CD14-positive monocyte (primary cell): ENCODE measurements around the gene STPG2. TPM values are rescaled to one million over a fixed set of nuclear protein-coding genes. Genes with fewer than 3 reads are reported as not detected.

ENCODE experiments used
- DNase-seq, 3 donors: peaks; one replicate each; pipeline ENCODE4 v3.0.0-alpha.2; 2011 to 2022
- H2AFZ ChIP-seq: 2 replicates; pipeline ENCODE4 v1.6.0; 2012; ENCODE audit warnings: mild to moderate bottlenecking, low read depth, low read length, inconsistent platforms; ENCODE audit not compliant: insufficient read depth, poor library complexity, severe bottlenecking
- H3K27ac ChIP-seq, 2 donors: 1 replicate in 1 of 2; 2 replicates in 1 of 2; pipeline ENCODE4 v1.5.1; 2012 to 2013; ENCODE audit warnings: low read length in 2 of 2, control low read depth in 1 of 2, inconsistent platforms in 1 of 2, low read depth in 1 of 2, mild to moderate bottlenecking in 1 of 2
- H3K27me3 ChIP-seq, 2 donors: one replicate each; pipeline versions ENCODE4 v1.6.0 to v1.6.1; 2011 to 2013; ENCODE audit warnings: low read length in 2 of 2; ENCODE audit not compliant: control insufficient read depth in 2 of 2, insufficient read depth in 2 of 2
- H3K36me3 ChIP-seq, 2 donors: replicated peaks in 1 of 2; 1 replicate in 1 of 2; 2 replicates in 1 of 2; pipeline versions ENCODE4 v1.5.1 to v1.6.1; 2012 to 2013; ENCODE audit warnings: low read length in 2 of 2, control low read depth in 1 of 2, inconsistent platforms in 1 of 2, mild to moderate bottlenecking in 1 of 2; ENCODE audit not compliant: insufficient read depth in 2 of 2, control insufficient read depth in 1 of 2
- H3K4me1 ChIP-seq, 2 donors: 1 replicate in 1 of 2; 2 replicates in 1 of 2; pipeline versions ENCODE4 v1.5.1 to v1.6.1; 2012 to 2013; ENCODE audit warnings: low read length in 2 of 2, control low read depth in 1 of 2, inconsistent platforms in 1 of 2, mild to moderate bottlenecking in 1 of 2, moderate library complexity in 1 of 2; ENCODE audit not compliant: insufficient read depth in 2 of 2, control insufficient read depth in 1 of 2
- H3K4me2 ChIP-seq: replicated peaks from 2 replicates; pipeline ENCODE3; 2012; ENCODE audit warnings: low read length, moderate library complexity, mild to moderate bottlenecking; ENCODE audit not compliant: poor library complexity, severe bottlenecking; ENCODE audit errors: extremely low read depth
- H3K4me3 ChIP-seq, 3 experiments: fragments of 200-600 bp in 1 of 3; sonication (generic) in 1 of 3; replicated peaks in 1 of 3; 1 replicate in 2 of 3; 2 replicates in 1 of 3; pipeline ENCODE4 v1.5.1; 2011 to 2013; ENCODE audit warnings: low read length in 3 of 3, mild to moderate bottlenecking in 3 of 3, control low read depth in 2 of 3, low read depth in 2 of 3, inconsistent platforms in 1 of 3, moderate library complexity in 1 of 3
- H3K79me2 ChIP-seq: 2 replicates; pipeline ENCODE4 v1.6.0; 2012; ENCODE audit warnings: mild to moderate bottlenecking, control low read depth, inconsistent platforms, low read length, moderate library complexity; ENCODE audit not compliant: insufficient read depth
- H3K9ac ChIP-seq: 2 replicates; pipeline ENCODE4 v1.6.0; 2017; ENCODE audit warnings: low read length, mild to moderate bottlenecking; ENCODE audit not compliant: insufficient read depth, poor library complexity, severe bottlenecking
- H3K9me3 ChIP-seq, 2 donors: replicated peaks in 1 of 2; 1 replicate in 1 of 2; 2 replicates in 1 of 2; pipeline versions ENCODE4 v1.5.1 to v1.6.1; 2012 to 2013; ENCODE audit warnings: low read length in 2 of 2, control low read depth in 1 of 2; ENCODE audit not compliant: control insufficient read depth in 1 of 2, insufficient read depth in 1 of 2
- H4K20me1 ChIP-seq: 2 replicates; pipeline ENCODE4 v1.6.0; 2012; ENCODE audit warnings: mild to moderate bottlenecking, low read length, control low read depth, moderate library complexity; ENCODE audit not compliant: insufficient read depth
- H3K27ac Mint-ChIP-seq, 7 donors: one replicate each; pipeline ENCODE4 v1.8.0; 2020; ENCODE audit warnings: mild to moderate bottlenecking in 7 of 7, mixed read lengths in 7 of 7, moderate library complexity in 6 of 7, inconsistent platforms in 2 of 7
- H3K27me3 Mint-ChIP-seq, 3 donors: one replicate each; pipeline ENCODE4 v1.8.0; 2021 to 2022; ENCODE audit warnings: low read depth in 3 of 3, mild to moderate bottlenecking in 3 of 3, mixed read lengths in 3 of 3, moderate library complexity in 3 of 3, inconsistent platforms in 1 of 3
- H3K36me3 Mint-ChIP-seq, 2 donors: one replicate each; pipeline ENCODE4 v1.8.0; 2020; ENCODE audit warnings: mixed read lengths in 2 of 2, inconsistent platforms in 1 of 2, mild to moderate bottlenecking in 1 of 2
- H3K4me1 Mint-ChIP-seq: one replicate; pipeline ENCODE4 v1.8.0; 2020; ENCODE audit warnings: mild to moderate bottlenecking, mixed read lengths
- H3K4me3 Mint-ChIP-seq, 2 donors: one replicate each; pipeline ENCODE4 v1.8.0; 2020; ENCODE audit warnings: mild to moderate bottlenecking in 2 of 2, mixed read lengths in 2 of 2, moderate library complexity in 1 of 2
- H3K9me3 Mint-ChIP-seq, 7 donors: one replicate each; pipeline ENCODE4 v1.8.0; 2020 to 2022; ENCODE audit warnings: mixed read lengths in 7 of 7, mild to moderate bottlenecking in 6 of 7, moderate library complexity in 6 of 7, inconsistent platforms in 2 of 7
- WGBS: methylation state at CpG from one replicate; pipeline ENCODE4 v1.1.5; 2013; ENCODE audit warnings: missing lambda C conversion rate; ENCODE audit not compliant: insufficient coverage; 5-methylcytosine and 5-hydroxymethylcytosine counted together
- intact Hi-C, 2 donors: fragments of 100-400 bp; cut with micrococcal nuclease; formaldehyde crosslinking; loops; one replicate each; pipeline versions ENCODE4 v1.15.0 to v1.15.1; 2023
- polyA minus RNA-seq: library from RNA; depleted of rRNA, polyadenylated mRNA; stranded (reverse); fragments of >200 nt; gene quantifications from 2 replicates; pipeline ENCODE4 v1.2.3, GENCODE V29; 2012
- polyA plus RNA-seq, 3 donors: library from polyadenylated mRNA; depleted of rRNA in 1 of 3; unstranded in 2 of 3; stranded (reverse) in 1 of 3; fragments of 300-500 nt in 2 of 3; fragments of >200 nt in 1 of 3; fragmentation: Illumina TruSeq in 2 of 3; gene quantifications; 1 replicate in 2 of 3; 2 replicates in 1 of 3; pipeline ENCODE4 v1.2.3, GENCODE V29; 2012 to 2021
- total RNA-seq, 12 experiments: library from RNA in 1 of 12; stranded (reverse) in 1 of 12; fragments of 120-200 nt in 1 of 12; gene quantifications; one replicate each; pipeline ENCODE4 v1.2.4 and lab custom pipeline; 2013 to 2026; ENCODE audit warnings: mixed read lengths in 6 of 12, inconsistent platforms in 1 of 12
- TF ChIP-seq, protein P1 (sequence below): fragments of 200-600 bp; IDR thresholded peaks from one replicate; pipeline ENCODE4 v1.8.0; 2022; ENCODE audit warnings: antibody characterized with exemption, mild to moderate bottlenecking

STPG2 gene
- total RNA-seq (2013), result 0.17 TPM
- polyA plus RNA-seq, result under 1 TPM in 1 of 3 donors, not detected in 2; 0.04 TPM
- polyA minus RNA-seq, result not detected in 2 replicates
- total RNA-seq (lab: John Stamatoyannopoulos, UW), result 0.14 to 2.2 (median 0.41) reads per million in 11 experiments

DNA sequence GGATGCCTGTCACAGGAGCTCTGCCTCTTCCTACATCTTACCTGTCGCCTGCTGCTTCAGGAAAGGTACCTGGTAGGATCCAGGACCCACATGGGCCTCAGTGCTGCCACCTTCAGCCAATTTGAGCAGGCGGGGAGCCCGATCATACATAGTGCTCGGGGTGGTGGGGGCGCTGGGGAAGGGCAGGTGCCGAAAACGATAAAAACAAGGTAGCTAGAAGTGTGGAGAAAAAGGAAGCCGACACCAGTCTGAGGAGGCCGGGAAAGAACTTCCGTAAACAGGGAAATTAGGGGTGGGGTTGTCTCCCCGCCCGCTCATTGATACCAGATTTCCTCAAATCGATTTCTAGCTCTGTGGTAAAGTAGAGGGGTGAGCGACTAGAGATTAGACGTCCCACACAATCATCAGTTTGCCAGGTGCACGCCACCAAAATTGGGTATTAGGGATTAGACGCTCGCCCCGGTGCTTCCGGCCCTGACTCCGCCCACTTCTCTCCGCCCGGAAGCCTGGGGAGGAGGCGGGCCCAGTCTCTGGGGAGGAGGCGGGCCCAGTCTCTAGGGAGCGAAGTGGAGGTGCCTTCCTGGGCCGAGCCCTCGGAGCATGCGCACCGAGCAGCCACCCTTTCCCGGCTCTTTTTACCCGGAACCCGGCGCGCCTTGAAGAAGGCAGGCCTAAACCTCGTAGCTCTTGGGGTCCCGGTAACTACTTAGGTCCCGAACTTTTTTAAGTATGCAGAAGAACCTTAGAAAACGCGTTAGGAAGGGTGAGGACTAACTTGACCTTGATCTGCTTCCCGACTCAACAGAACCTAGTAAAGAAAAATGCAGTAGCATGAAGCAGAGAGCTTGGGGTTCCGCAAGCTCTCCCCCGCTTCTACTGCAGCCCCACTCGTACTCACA lies at the start of gene STPG2:
TSS of gene STPG2 (minus strand) at position 476 of the 899 bp plus-strand sequence.
- H3K27me3 ChIP-seq, result peaks cover 0 to 2% of the 10 kb centered on the region in 2 donors
- no peaks in the 10 kb centered on the region for H4K20me1 ChIP-seq
- peak within 1 kb of the TSS; percentile 94 to 96 for H3K4me3 Mint-ChIP-seq
- H2AFZ ChIP-seq, result peak within 1 kb of the TSS; percentile 99
- peaks cover 12% of the 10 kb centered on the region for H3K4me1 Mint-ChIP-seq
- no peaks in the 10 kb centered on the region for H3K9me3 ChIP-seq
- H3K4me3 ChIP-seq, result peak within 1 kb of the TSS; percentile 94 to 99 (median 96)
- H3K4me1 ChIP-seq, result peaks cover 10 to 13% of the 10 kb centered on the region in 2 donors
- WGBS, result 4% methylated on average over 26 of the region's 44 CpGs
- peak; percentile 84 to 91 (median 90) for DNase-seq
- intact Hi-C loops, result loop anchor here in 1 of 2 donors (10.0 kb wide), 1 partner anchor 122 kb away; the partner anchor contains the start of gene RAP1GDS1
- peak within 1 kb of the TSS; percentile 91 to 97 (median 95) for H3K27ac Mint-ChIP-seq
- peak within 1 kb of the TSS; percentile 78 for H3K9ac ChIP-seq
- peak within 1 kb of the TSS; percentile 89 for H3K4me2 ChIP-seq
- H3K36me3 ChIP-seq, result no peaks in the 10 kb centered on the region
- H3K79me2 ChIP-seq, result no peaks in the 10 kb centered on the region
- H3K27ac ChIP-seq, result peak within 1 kb of the TSS; percentile 71 to 95
- peaks cover 0 to 3% (median 2%) of the 10 kb centered on the region in 3 donors for H3K27me3 Mint-ChIP-seq
- H3K36me3 Mint-ChIP-seq, result peaks cover 0 to 2% of the 10 kb centered on the region in 2 donors
- TF ChIP-seq, protein P1, sequence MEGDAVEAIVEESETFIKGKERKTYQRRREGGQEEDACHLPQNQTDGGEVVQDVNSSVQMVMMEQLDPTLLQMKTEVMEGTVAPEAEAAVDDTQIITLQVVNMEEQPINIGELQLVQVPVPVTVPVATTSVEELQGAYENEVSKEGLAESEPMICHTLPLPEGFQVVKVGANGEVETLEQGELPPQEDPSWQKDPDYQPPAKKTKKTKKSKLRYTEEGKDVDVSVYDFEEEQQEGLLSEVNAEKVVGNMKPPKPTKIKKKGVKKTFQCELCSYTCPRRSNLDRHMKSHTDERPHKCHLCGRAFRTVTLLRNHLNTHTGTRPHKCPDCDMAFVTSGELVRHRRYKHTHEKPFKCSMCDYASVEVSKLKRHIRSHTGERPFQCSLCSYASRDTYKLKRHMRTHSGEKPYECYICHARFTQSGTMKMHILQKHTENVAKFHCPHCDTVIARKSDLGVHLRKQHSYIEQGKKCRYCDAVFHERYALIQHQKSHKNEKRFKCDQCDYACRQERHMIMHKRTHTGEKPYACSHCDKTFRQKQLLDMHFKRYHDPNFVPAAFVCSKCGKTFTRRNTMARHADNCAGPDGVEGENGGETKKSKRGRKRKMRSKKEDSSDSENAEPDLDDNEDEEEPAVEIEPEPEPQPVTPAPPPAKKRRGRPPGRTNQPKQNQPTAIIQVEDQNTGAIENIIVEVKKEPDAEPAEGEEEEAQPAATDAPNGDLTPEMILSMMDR, result peak; percentile 65
- peaks cover 0 to 6% (median 2%) of the 10 kb centered on the region in 7 donors for H3K9me3 Mint-ChIP-seq

DNA sequence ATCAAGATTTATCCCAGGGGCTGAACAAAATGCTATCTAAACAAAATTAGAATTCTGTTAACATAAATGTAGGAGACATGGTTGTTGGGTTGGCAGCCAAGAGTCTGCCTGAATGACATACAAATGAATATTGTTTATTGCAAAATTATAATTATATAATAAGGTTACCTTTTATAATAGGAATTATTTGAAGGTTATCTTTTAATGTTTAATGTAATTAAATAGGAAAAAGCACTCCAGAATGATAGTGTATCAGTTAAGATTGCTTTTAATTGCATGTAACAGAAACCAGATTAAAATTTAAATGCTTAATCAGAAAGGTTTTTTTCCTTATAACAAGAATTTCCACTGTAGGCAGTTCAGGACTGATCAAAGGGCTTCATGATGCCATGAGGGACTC lies 42.0 kb upstream of the STPG2 start:
- no peak overlapping the region for H3K4me3 Mint-ChIP-seq
- H3K36me3 Mint-ChIP-seq, result no peaks in the 10 kb centered on the region
- H4K20me1 ChIP-seq, result no peaks in the 10 kb centered on the region
- H3K9ac ChIP-seq, result no peak overlapping the region
- no peak overlapping the region for H3K27ac ChIP-seq
- H3K4me1 ChIP-seq, result no peaks in the 10 kb centered on the region
- no peaks in the 10 kb centered on the region for H3K4me1 Mint-ChIP-seq
- H2AFZ ChIP-seq, result no peak overlapping the region
- H3K9me3 Mint-ChIP-seq, result peaks cover 0 to 7% (median 3%) of the 10 kb centered on the region in 7 donors
- DNase-seq, result no peak
- no peaks in the 10 kb centered on the region for H3K79me2 ChIP-seq
- H3K27me3 Mint-ChIP-seq, result no peaks in the 10 kb centered on the region
- no peak overlapping the region for H3K4me2 ChIP-seq
- intact Hi-C loops, result no loop called here
- TF ChIP-seq, protein P1, result no peak
- peaks cover 0 to 2% of the 10 kb centered on the region in 2 donors for H3K9me3 ChIP-seq
- H3K4me3 ChIP-seq, result no peak overlapping the region
- no peak overlapping the region for H3K27ac Mint-ChIP-seq
- no peaks in the 10 kb centered on the region for H3K27me3 ChIP-seq
- H3K36me3 ChIP-seq, result no peaks in the 10 kb centered on the region
